ENCODE results near the gene INIP. TPM values are rescaled to one million over a fixed set of nuclear protein-coding genes. Genes with fewer than 3 reads are reported as not detected.

The INIP gene
- 15.1 TPM for total RNA-seq
- long read RNA-seq, full-length matches to known transcripts = 8 of 12 reads
- long read RNA-seq, partial matches to known transcripts = 0 of 12 reads
- long read RNA-seq, other reads (novel, unspliced or antisense) = 4 of 12 reads

- peak; percentile 99 for DNase-seq (ENCODE audit: low spot score)
- intact Hi-C loops (cut with DNase I) = loop anchor here (2.0 to 10.0 kb wide), 4 partner anchors 35 to 623 kb away; partner anchors contain the start of gene SNX30
These were observed at the start of gene INIP for GRCh38 chr9:112717661-112718331. INIP (minus strand) TSS chr9:112718117; CDS start chr9:112716485, 1,632 bp downstream.

GRCh38 chr9:112765281-112765680 lies 47.4 kb upstream of the INIP start:
- intact Hi-C loops (cut with DNase I) = no loop called here
- no peak for DNase-seq (ENCODE audit: low spot score)

GRCh38 chr9:112764837-112765236 lies 46.9 kb upstream of the INIP start:
- no peak for DNase-seq (ENCODE audit: low spot score)
- intact Hi-C loops (cut with DNase I) = no loop called here

DNA sequence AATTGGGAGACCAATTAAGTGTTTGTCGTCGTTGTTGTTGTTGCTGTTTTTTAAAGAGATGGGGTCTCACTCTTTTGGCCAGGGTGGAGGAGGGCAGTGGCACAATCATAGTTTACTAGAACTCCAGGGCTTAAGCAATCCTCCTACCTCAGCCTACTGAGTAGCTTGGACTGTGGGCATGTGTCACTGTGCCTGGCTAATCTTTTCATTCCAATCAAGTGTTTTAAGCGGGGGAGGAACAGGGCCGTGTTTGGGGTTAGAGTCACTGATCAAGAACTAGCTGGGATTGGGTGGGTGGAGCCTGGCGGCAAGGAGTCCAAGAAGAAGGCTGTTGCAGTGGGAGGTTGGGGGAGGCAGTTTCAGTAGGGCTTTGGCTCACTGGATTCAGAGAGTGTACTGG lies 46.4 kb upstream of the INIP start:
- no peak for DNase-seq (ENCODE audit: low spot score)
- intact Hi-C loops (cut with DNase I) = no loop called here

DNA sequence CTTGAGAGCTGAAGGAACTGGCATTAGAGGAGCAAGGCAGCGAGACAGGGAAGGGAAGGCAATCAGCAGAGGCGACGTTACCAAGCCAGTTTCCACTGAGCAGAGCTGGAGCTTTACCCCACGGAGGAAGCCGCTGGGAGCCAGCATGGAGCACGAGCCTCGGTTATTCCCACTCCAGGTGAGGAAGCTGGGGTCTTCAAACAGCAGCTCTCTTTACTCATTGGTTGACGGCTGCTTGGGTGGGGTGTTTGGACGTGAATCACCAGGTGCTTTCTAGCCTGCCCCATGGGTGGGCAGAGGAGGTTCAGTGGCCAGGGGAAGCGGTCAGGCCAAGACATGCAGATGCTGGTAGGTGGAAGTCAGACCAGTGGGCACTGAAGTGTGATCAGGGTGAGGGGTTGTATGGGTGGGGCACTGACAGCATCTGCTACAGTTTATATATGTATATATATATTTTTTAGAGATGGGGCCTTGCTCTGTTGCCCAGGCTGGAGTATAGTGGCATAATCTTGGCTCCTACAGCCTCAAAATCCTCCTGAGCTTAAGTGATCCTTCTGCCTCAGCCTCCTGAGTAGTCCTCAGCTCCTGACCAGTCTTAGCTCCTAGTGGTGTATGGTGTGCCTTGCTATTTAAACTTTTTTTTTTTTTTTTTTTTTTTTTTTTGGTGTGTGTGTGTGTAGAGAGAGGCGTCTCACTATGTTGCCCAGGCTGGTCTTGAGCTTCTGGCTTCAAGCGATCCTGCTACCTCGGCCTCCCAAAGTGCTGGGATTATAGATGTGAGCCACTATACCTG lies 45.0 kb upstream of the INIP start:
- DNase-seq (ENCODE audit: low spot score) = no peak
- intact Hi-C loops (cut with DNase I) = no loop called here

DNA sequence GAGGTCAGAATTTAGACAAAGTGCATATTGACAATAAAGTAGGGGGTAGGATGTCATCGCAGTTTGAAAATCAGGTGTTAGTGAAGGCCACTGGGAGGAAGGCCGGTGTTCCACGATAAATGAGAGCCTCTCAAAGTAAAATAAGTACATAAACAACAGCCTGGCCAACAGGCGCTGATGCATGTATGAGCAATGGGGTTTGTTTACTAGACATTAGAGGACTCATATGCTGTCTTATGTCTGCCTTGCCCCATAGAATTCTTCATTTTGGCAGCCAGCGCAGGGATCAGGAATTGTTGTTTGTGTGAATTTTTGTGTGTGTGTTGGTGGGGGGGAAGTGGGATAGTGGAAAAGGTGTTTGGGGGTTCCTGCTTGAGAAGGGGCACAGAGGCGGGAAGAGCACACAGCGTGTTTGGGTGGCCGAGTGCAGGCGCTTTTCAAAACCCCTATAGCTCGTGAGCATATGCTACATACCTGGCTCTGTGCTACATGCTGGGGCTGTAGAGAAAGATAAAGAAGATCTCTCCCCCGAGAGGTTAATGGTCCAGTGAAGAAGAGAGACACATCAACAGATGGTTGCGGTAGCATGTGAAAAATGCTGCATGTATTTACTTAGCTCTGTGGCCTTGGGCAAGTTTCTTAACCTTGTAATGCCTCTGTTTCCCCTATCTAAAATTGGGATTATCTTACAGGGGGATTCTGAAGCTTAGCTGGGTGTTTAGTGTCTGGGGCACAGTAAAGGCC lies 44.2 kb upstream of the INIP start:
- intact Hi-C loops (cut with DNase I) = no loop called here
- no peak for DNase-seq (ENCODE audit: low spot score)

GRCh38 chr9:112760821-112761220 lies 42.9 kb upstream of the INIP start:
- intact Hi-C loops (cut with DNase I) = no loop called here
- no peak for DNase-seq (ENCODE audit: low spot score)

DNA sequence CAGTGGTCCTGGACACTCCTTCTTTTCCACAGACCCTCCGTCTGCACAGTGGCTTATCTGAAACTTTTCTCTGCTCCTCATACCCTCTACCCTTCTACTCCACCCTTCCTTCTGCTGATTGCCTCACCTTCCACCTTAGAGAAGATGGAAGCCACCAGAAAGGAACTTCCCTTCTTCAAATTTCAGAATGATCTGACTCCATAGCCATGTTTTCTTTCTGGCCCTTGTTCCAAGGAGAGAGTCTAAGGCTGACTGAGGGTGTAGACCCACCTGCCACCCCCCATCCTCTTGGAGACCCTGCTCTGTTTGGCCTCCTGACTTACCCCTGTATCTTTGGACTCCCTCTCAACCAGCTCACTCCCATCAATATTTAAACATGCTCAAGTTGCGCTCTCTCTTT lies 40.0 kb upstream of the INIP start:
- intact Hi-C loops (cut with DNase I) = no loop called here
- DNase-seq (ENCODE audit: low spot score) = no peak

DNA sequence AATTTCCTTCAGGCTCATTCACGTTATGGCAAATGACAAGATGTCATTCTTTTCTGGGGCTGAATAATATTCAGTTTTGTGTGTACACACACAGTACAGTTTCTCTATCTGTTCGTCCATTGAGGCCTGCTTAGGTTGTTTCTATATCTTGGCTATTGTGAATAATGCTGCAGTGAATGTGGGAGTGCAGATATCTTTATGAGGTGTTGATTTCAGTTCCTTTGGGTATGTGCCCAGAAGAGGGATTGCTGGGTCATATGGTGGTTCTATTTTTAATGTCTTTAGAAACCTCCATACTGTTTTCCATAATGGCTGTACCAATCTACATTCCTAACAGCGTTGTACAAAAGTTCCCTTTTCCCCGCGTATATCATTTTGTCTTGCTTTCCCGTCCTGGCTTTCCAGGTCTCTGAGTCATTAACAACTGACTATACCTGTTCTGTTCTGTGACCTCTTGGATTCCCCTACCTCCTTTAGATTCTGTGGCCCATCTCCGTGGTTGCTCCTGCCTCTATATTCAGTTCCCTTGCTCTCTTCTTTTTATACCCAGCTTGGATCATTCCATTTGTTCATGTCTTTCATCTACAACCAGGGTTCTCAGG lies 39.5 kb upstream of the INIP start:
- intact Hi-C loops (cut with DNase I) = no loop called here
- DNase-seq (ENCODE audit: low spot score) = no peak

- DNase-seq (ENCODE audit: low spot score) = no peak
These were observed 37.8 kb upstream of the INIP start for GRCh38 chr9:112755675-112756074.

DNA sequence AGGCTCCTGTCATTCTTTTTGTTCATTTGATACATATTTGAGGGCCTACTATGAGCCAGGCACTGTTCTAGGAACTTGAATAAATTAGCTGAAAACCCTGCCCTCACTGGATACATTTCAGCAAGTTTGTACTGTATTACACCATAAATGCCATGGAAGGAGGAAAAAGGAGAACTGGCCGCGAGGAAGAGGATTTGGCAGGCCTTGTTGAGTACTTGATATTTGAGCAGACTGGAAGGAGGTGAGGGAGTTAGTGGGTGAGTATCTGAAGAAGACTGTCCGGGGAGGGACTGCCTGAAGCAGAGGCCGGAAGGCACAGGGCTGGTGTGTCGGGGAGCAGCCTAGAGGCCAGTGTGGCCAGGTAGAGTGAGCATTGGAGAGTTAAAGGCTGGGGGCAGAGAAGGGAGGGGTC lies 37.1 kb upstream of the INIP start:
- no peak for DNase-seq (ENCODE audit: low spot score)
- intact Hi-C loops (cut with DNase I) = no loop called here

More at GRCh38 chr9:112755675-112756074, 37.8 kb upstream of the INIP start:
- intact Hi-C loops (cut with DNase I) = no loop called here

GRCh38 chr9:112754578-112754977 lies 36.7 kb upstream of the INIP start:
- no peak for DNase-seq (ENCODE audit: low spot score)
- intact Hi-C loops (cut with DNase I) = loop anchor here (5.0 kb wide), 3 partner anchors 37 to 63 kb away; partner anchors contain the start of gene INIP

- intact Hi-C loops (cut with DNase I) = loop anchor here (5.0 kb wide), 3 partner anchors 36 to 64 kb away; partner anchors contain the start of gene INIP
- DNase-seq (ENCODE audit: low spot score) = no peak
These were observed 35.8 kb upstream of the INIP start for GRCh38 chr9:112753725-112754124.

DNA sequence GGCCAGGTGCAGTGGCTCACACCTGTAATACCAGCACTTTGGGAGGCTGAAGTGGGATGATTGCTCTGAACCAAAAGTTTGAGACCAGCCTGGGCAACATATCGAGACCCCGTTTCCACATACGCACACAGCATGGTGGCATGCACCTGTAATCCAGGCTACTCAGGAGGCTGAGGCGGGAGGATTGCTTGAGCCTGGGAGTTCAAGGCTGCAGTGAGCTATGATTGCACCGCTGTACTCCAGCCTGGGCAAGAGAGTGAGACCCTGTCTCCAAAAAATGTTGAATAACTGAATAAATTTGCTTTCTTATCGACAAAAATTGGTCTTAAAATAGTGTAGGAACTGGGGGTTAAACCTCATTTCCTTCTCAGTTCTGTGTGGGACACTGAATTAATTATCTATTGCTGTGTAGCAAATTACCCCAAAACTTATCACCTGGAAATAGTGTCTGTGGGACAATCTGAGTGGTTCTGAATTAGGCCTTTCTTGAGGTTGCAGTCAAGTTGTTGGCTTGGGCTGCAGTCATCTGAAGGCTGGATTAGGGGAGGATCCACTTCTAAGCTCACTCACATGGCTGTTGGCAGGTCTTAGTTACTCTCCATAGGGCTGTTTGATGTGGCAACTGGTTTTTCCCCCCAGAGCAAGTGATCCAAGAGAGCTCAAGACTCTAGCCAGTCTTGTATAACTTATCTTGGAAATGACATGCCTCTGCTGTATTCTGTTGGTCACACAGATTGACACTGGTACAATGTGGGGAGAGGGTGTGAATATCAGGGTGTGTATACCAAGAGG lies 34.6 kb upstream of the INIP start:
- no peak for DNase-seq (ENCODE audit: low spot score)
- intact Hi-C loops (cut with DNase I) = loop anchor here (5.0 kb wide), 3 partner anchors 35 to 65 kb away; partner anchors contain the start of gene INIP

- intact Hi-C loops (cut with DNase I) = loop anchor here (5.0 kb wide), 3 partner anchors 34 to 66 kb away; partner anchors contain the start of gene INIP
- peak; percentile 78 for DNase-seq (ENCODE audit: low spot score)
These were observed 33.3 kb upstream of the INIP start for GRCh38 chr9:112751056-112751795.

- DNase-seq (ENCODE audit: low spot score) = no peak
- intact Hi-C loops (cut with DNase I) = loop anchor here (5.0 kb wide), 3 partner anchors 33 to 67 kb away; partner anchors contain the start of gene INIP
These were observed 32.8 kb upstream of the INIP start for GRCh38 chr9:112750764-112751055.

DNA sequence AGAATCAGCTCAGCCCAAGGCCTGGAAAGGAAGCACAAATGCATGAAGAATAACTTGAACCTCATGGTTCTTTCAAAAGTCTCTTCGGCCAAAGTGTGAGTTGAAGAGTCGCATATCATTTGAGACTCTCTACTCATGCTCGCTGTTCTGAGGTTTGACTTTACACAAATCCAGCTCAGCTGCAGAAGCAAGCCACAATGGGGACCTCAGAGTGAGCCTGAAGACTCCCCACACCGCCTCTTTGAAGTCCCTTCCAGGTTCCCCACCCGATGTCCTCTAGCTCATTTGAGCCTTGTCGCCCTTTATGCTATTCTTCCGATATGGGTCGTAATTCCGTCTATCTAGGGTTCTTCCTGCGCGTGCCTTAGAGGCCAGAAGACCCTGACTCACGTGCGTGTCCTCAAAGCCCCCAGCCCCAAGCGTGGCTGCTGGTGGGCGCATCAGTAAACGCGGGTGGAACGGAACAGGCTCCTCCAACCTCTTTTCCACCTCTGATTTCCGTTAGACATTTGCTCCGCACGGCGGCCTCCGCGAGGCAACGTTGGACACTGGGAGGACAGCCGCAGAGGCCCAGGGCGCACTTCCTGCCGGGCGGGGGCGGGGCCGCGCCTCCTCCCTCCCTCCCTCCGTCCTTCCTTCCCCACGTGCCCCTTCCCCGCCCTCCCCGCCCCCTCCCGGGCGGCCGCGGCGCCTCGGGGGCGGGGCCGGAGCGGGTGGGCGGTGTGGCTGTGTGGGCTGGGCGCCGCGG lies 32.3 kb upstream of the INIP start, which contains the start of gene SNX30:
SNX30 (plus strand) TSS at position 745 of the 748 bp plus-strand sequence. CDS start 242 bp downstream, outside the sequence.
- peak; percentile 95 for DNase-seq (ENCODE audit: low spot score)

More for the DNA sequence above, 32.3 kb upstream of the INIP start, which contains the start of gene SNX30:
- intact Hi-C loops (cut with DNase I) = loop anchor here (5.0 kb wide), 3 partner anchors 33 to 67 kb away; partner anchors contain the start of gene INIP
